IPS-18a (cell line): ENCODE measurements around the gene COL6A5.
"Not testable (repeated sequence)": the region's sequence is repeated elsewhere in the genome, so short reads cannot be mapped to it uniquely, and the experiment has no call there.

ENCODE experiments used
- H3K27ac ChIP-seq: one replicate; pipeline ENCODE4 v1.5.1; 2013; ENCODE audit warnings: low read length
- H3K27me3 ChIP-seq: one replicate; pipeline ENCODE4 v1.6.1; 2013; ENCODE audit warnings: mild to moderate bottlenecking, low read length; ENCODE audit not compliant: control insufficient read depth, insufficient read depth
- H3K36me3 ChIP-seq: one replicate; pipeline ENCODE4 v1.6.1; 2013; ENCODE audit warnings: low read depth, low read length; ENCODE audit not compliant: control insufficient read depth
- H3K4me1 ChIP-seq: one replicate; pipeline ENCODE4 v1.6.1; 2013; ENCODE audit warnings: low read depth, low read length; ENCODE audit not compliant: control insufficient read depth
- H3K4me3 ChIP-seq: one replicate; pipeline ENCODE4 v1.5.1; 2013; ENCODE audit warnings: low read length
- H3K9ac ChIP-seq: one replicate; pipeline ENCODE4 v1.6.1; 2013; ENCODE audit warnings: mild to moderate bottlenecking, low read length, moderate library complexity
- H3K9me3 ChIP-seq: one replicate; pipeline ENCODE4 v1.6.1; 2013; ENCODE audit warnings: low read depth, low read length; ENCODE audit not compliant: control insufficient read depth

COL6A5 gene

GRCh38 chr3:130424837-130425236, 79.4 kb downstream of the COL6A5 start:
- H3K4me1 ChIP-seq, result peaks cover 8% of the 10 kb centered on the region
- H3K9ac ChIP-seq, result no peak overlapping the region
- H3K27me3 ChIP-seq, result no peaks in the 10 kb centered on the region
- no peak overlapping the region for H3K4me3 ChIP-seq
- no peak overlapping the region for H3K27ac ChIP-seq
- no peaks in the 10 kb centered on the region for H3K9me3 ChIP-seq
- no peaks in the 10 kb centered on the region for H3K36me3 ChIP-seq

- Histone ChIP-seq H3K4me3 (no peak overlapping the region), H3K27ac (no peak overlapping the region), H3K4me1 (peaks cover 8% of the 10 kb centered on the region), H3K36me3 (no peaks in the 10 kb centered on the region), H3K27me3 (no peaks in the 10 kb centered on the region), H3K9ac (no peak overlapping the region), H3K9me3 (no peaks in the 10 kb centered on the region)
Measured at GRCh38 chr3:130425484-130425883, 80.0 kb downstream of the COL6A5 start.

- no peak overlapping the region for H3K9ac ChIP-seq
- H3K9me3 ChIP-seq, result no peaks in the 10 kb centered on the region
- H3K27me3 ChIP-seq, result no peaks in the 10 kb centered on the region
- peaks cover 8% of the 10 kb centered on the region for H3K4me1 ChIP-seq
- H3K4me3 ChIP-seq, result no peak overlapping the region
- no peak overlapping the region for H3K27ac ChIP-seq
- no peaks in the 10 kb centered on the region for H3K36me3 ChIP-seq
Measured at GRCh38 chr3:130426206-130426605, 80.7 kb downstream of the COL6A5 start.

GRCh38 chr3:130428871-130429712, 83.6 kb downstream of the COL6A5 start:
- Histone ChIP-seq H3K27me3 (no peaks in the 10 kb centered on the region), H3K36me3 (no peaks in the 10 kb centered on the region), H3K4me1 (peaks cover 8% of the 10 kb centered on the region), H3K4me3 (no peak overlapping the region), H3K27ac (no peak overlapping the region), H3K9ac (no peak overlapping the region), H3K9me3 (no peaks in the 10 kb centered on the region)

- peaks cover 8% of the 10 kb centered on the region for H3K4me1 ChIP-seq
- H3K9me3 ChIP-seq, result no peaks in the 10 kb centered on the region
- no peak overlapping the region for H3K4me3 ChIP-seq
- no peak overlapping the region for H3K9ac ChIP-seq
- no peaks in the 10 kb centered on the region for H3K27me3 ChIP-seq
- H3K36me3 ChIP-seq, result no peaks in the 10 kb centered on the region
- no peak overlapping the region for H3K27ac ChIP-seq
Measured at GRCh38 chr3:130429713-130430023, 84.2 kb downstream of the COL6A5 start.

GRCh38 chr3:130430266-130430665, 84.8 kb downstream of the COL6A5 start:
- Histone ChIP-seq H3K27ac (no peak overlapping the region), H3K9me3 (no peaks in the 10 kb centered on the region), H3K36me3 (no peaks in the 10 kb centered on the region), H3K9ac (no peak overlapping the region), H3K4me1 (peaks cover 8% of the 10 kb centered on the region), H3K27me3 (no peaks in the 10 kb centered on the region), H3K4me3 (no peak overlapping the region)

GRCh38 chr3:130432086-130432485, 86.6 kb downstream of the COL6A5 start:
- not testable (repeated sequence) for H3K4me3 ChIP-seq, H3K9ac ChIP-seq

GRCh38 chr3:130433306-130433705, 87.8 kb downstream of the COL6A5 start:
- Histone ChIP-seq H3K4me1 (peaks cover 8% of the 10 kb centered on the region), H3K4me3 (no peak overlapping the region), H3K27me3 (no peaks in the 10 kb centered on the region), H3K36me3 (no peaks in the 10 kb centered on the region), H3K27ac (no peak overlapping the region), H3K9me3 (no peaks in the 10 kb centered on the region), H3K9ac (no peak overlapping the region)

More at GRCh38 chr3:130432086-130432485, 86.6 kb downstream of the COL6A5 start:
- not testable (repeated sequence) for H3K27me3 ChIP-seq, H3K36me3 ChIP-seq, H3K27ac ChIP-seq, H3K4me1 ChIP-seq, H3K9me3 ChIP-seq

- H3K4me1 ChIP-seq, result peaks cover 7% of the 10 kb centered on the region
- no peaks in the 10 kb centered on the region for H3K9me3 ChIP-seq
Measured at GRCh38 chr3:130442284-130442683, 96.8 kb downstream of the COL6A5 start.

GRCh38 chr3:130446840-130447239, 101.4 kb downstream of the COL6A5 start:
- not testable (repeated sequence) for H3K9me3 ChIP-seq, H3K4me1 ChIP-seq, H3K9ac ChIP-seq, H3K27ac ChIP-seq, H3K4me3 ChIP-seq, H3K27me3 ChIP-seq, H3K36me3 ChIP-seq

More at GRCh38 chr3:130442284-130442683, 96.8 kb downstream of the COL6A5 start:
- Histone ChIP-seq H3K4me3 (no peak overlapping the region), H3K36me3 (no peaks in the 10 kb centered on the region), H3K9ac (no peak overlapping the region), H3K27ac (no peak overlapping the region), H3K27me3 (no peaks in the 10 kb centered on the region)

- not testable (repeated sequence) for H3K9ac ChIP-seq, H3K27me3 ChIP-seq, H3K36me3 ChIP-seq, H3K4me1 ChIP-seq, H3K4me3 ChIP-seq, H3K27ac ChIP-seq, H3K9me3 ChIP-seq
Measured at GRCh38 chr3:130448155-130448554, 102.7 kb downstream of the COL6A5 start.

GRCh38 chr3:130456540-130456939, 111.1 kb downstream of the COL6A5 start:
- Histone ChIP-seq H3K4me3 (no peak overlapping the region), H3K9me3 (no peaks in the 10 kb centered on the region), H3K4me1 (no peaks in the 10 kb centered on the region), H3K9ac (no peak overlapping the region), H3K36me3 (no peaks in the 10 kb centered on the region), H3K27ac (no peak overlapping the region), H3K27me3 (no peaks in the 10 kb centered on the region)
